Gastrocnemius medialis (tissue), 4 donors: Measurements from ENCODE around the gene DRC7. TPM values are rescaled to one million over a fixed set of nuclear protein-coding genes. Genes with fewer than 3 reads are reported as not detected.
"Not testable (repeated sequence)": the region's sequence is repeated elsewhere in the genome, so short reads cannot be mapped to it uniquely, and the experiment has no call there.

ENCODE experiments used
- ATAC-seq, 2 donors: fragments of 150-250 bp; one replicate each; pipeline ENCODE4 v1.9.1; 2016
- DNase-seq, 2 donors: peaks; one replicate each; pipeline ENCODE4 v3.0.0-alpha.2; 2019
- H3K27ac ChIP-seq, 4 donors: fragments of 200-600 bp; sonication (generic); 1 replicate in 1 of 4; 2 replicates in 3 of 4; pipeline ENCODE4 v1.5.1; 2016 to 2018; ENCODE audit warnings: mild to moderate bottlenecking in 2 of 4, moderate library complexity in 1 of 4
- H3K27me3 ChIP-seq, 3 donors: fragments of 200-600 bp; sonication (generic) in 2 of 3; 1 replicate in 1 of 3; 2 replicates in 2 of 3; pipeline versions ENCODE4 v1.5.1 to v1.6.0; 2016 to 2019; ENCODE audit warnings: mild to moderate bottlenecking in 1 of 3, moderate library complexity in 1 of 3
- H3K36me3 ChIP-seq, 2 donors: fragments of 200-600 bp; sonication (generic) in 1 of 2; one replicate each; pipeline ENCODE4 v1.5.1; 2017 to 2018
- H3K4me1 ChIP-seq, 2 donors: fragments of 200-600 bp; sonication (generic) in 1 of 2; one replicate each; pipeline ENCODE4 v1.5.1; 2016 to 2017; ENCODE audit warnings: mild to moderate bottlenecking in 2 of 2
- H3K4me3 ChIP-seq, 4 donors: fragments of 200-600 bp; sonication (generic) in 3 of 4; 1 replicate in 1 of 4; 2 replicates in 3 of 4; pipeline ENCODE4 v1.5.1; 2016 to 2019; ENCODE audit warnings: mild to moderate bottlenecking in 2 of 4
- H3K9me3 ChIP-seq, 3 donors: fragments of 200-600 bp; sonication (generic) in 2 of 3; 1 replicate in 1 of 3; 2 replicates in 2 of 3; pipeline ENCODE4 v1.5.1; 2016 to 2019
- POLR2A ChIP-seq, 2 donors: fragments of 450-650 bp; IDR thresholded peaks; one replicate each; pipeline ENCODE4 v1.6.1; 2017; ENCODE audit warnings: antibody characterized with exemption in 2 of 2, mild to moderate bottlenecking in 2 of 2, moderate library complexity in 2 of 2
- in situ Hi-C, 4 donors: fragments of 200-750 bp; cut with MboI; loops; one replicate each; pipeline versions ENCODE4 v1.15.0 to v1.8.0; 2017; ENCODE audit warnings: low sequenced_read_pairs in 4 of 4
- intact Hi-C: fragments of 100-400 bp; cut with DNase I; formaldehyde crosslinking; loops from one replicate; pipeline ENCODE4 v1.15.1; 2023; ENCODE audit warnings: low total_unique reads
- total RNA-seq, 4 donors: library from RNA; depleted of rRNA; stranded (reverse); fragments of >200 nt; gene quantifications; one replicate each; pipeline versions ENCODE4 v1.1.0 to v1.2.3, GENCODE V29; 2016
- TF ChIP-seq, protein P1 (sequence below), 5 experiments: fragments of 450-650 bp in 3 of 5; fragments of 200-600 bp in 2 of 5; sonication (generic) in 2 of 5; IDR thresholded peaks in 4 of 5; conservative IDR thresholded peaks in 1 of 5; 1 replicate in 4 of 5; 2 replicates in 1 of 5; pipeline ENCODE4 v1.5.1; 2016 to 2019; ENCODE audit warnings: antibody characterized with exemption in 5 of 5, mild to moderate bottlenecking in 3 of 5, moderate library complexity in 3 of 5

The DRC7 gene
- total RNA-seq, 4 donors from 2014 or later: not detected

- no peak for ATAC-seq
- intact Hi-C loops: no loop called here
- no peak for DNase-seq
- Histone ChIP-seq H3K4me3 (no peak overlapping the region), H3K27ac (no peak overlapping the region), H3K36me3 (no peaks in the 10 kb centered on the region), H3K27me3 (no peaks in the 10 kb centered on the region), H3K4me1 (no peaks in the 10 kb centered on the region), H3K9me3 (no peaks in the 10 kb centered on the region)
- in situ Hi-C loops: no loop called here
- TF ChIP-seq POLR2A (IDR thresholded peaks at IDR 0.05): no peak
- TF ChIP-seq, protein P1, sequence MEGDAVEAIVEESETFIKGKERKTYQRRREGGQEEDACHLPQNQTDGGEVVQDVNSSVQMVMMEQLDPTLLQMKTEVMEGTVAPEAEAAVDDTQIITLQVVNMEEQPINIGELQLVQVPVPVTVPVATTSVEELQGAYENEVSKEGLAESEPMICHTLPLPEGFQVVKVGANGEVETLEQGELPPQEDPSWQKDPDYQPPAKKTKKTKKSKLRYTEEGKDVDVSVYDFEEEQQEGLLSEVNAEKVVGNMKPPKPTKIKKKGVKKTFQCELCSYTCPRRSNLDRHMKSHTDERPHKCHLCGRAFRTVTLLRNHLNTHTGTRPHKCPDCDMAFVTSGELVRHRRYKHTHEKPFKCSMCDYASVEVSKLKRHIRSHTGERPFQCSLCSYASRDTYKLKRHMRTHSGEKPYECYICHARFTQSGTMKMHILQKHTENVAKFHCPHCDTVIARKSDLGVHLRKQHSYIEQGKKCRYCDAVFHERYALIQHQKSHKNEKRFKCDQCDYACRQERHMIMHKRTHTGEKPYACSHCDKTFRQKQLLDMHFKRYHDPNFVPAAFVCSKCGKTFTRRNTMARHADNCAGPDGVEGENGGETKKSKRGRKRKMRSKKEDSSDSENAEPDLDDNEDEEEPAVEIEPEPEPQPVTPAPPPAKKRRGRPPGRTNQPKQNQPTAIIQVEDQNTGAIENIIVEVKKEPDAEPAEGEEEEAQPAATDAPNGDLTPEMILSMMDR (IDR thresholded peaks at IDR 0.05 in 4 of 5, conservative IDR thresholded peaks at IDR 0.05 in 1 of 5): no peak
Observed at GRCh38 chr16:57668630-57669475, 25.8 kb upstream of the DRC7 start.

- TF ChIP-seq POLR2A (IDR thresholded peaks at IDR 0.05): no peak
- TF ChIP-seq, protein P1 (IDR thresholded peaks at IDR 0.05 in 4 of 5, conservative IDR thresholded peaks at IDR 0.05 in 1 of 5): no peak
- no peaks in the 10 kb centered on the region for H3K27me3 ChIP-seq
- no peaks in the 10 kb centered on the region for H3K9me3 ChIP-seq
- H3K27ac ChIP-seq: no peak overlapping the region
- no peaks in the 10 kb centered on the region for H3K36me3 ChIP-seq
- intact Hi-C loops: no loop called here
- in situ Hi-C loops: no loop called here
- ATAC-seq: no peak
- H3K4me3 ChIP-seq: no peak overlapping the region
- no peaks in the 10 kb centered on the region for H3K4me1 ChIP-seq
- DNase-seq: no peak
Observed at GRCh38 chr16:57669476-57670162, 25.0 kb upstream of the DRC7 start.

DNA sequence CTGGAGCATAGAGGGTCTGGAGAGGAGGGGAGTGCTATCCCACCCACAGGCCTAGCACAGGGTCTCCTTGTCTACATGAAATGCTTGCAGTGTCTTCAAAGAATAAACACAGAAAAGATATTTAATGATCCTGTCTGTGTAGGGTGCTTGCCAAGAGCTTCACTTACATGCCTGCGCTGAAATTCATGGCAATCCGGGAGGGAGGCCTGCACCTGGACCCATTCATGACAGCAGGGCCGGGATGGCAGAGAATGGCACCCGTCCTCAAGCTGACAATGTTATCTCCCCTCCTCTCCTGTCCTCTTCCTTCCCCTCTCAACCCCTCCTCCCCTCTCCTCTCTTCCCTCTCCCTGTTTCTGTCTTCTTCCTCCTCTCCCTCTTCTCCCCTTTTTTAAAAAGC lies 24.4 kb upstream of the DRC7 start:
- no peaks in the 10 kb centered on the region for H3K9me3 ChIP-seq
- H3K4me1 ChIP-seq: no peaks in the 10 kb centered on the region
- no peak overlapping the region for H3K27ac ChIP-seq
- TF ChIP-seq, protein P1 (IDR thresholded peaks at IDR 0.05 in 4 of 5, conservative IDR thresholded peaks at IDR 0.05 in 1 of 5): no peak
- TF ChIP-seq POLR2A (IDR thresholded peaks at IDR 0.05): no peak
- H3K27me3 ChIP-seq: no peaks in the 10 kb centered on the region
- in situ Hi-C loops: no loop called here
- no peak for DNase-seq
- intact Hi-C loops: no loop called here
- no peak overlapping the region for H3K4me3 ChIP-seq
- no peak for ATAC-seq
- no peaks in the 10 kb centered on the region for H3K36me3 ChIP-seq

DNA sequence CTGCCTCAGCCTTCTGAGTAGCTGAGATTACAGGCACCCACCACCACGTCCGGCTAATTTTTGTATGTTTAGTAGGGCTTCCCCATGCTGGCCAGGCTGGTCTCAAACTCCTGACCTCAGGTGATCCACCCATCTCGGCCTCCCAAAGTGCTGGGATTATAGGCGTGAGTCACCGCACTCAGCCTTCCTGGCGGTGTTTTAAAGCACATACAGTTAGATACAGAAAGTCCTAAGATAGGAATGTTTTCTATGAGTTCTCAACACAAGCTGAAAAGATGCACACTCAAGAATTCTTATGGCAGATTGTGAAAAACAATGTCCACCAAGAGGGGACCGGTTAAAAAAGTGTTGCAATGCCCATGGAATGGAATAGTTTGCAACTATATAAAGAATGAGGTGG lies 23.2 kb upstream of the DRC7 start:
- H3K4me1 ChIP-seq, ATAC-seq, H3K4me3 ChIP-seq, H3K27ac ChIP-seq, intact Hi-C loops, in situ Hi-C loops, H3K27me3 ChIP-seq, H3K9me3 ChIP-seq, DNase-seq, H3K36me3 ChIP-seq: not testable (repeated sequence)

GRCh38 chr16:57672416-57672815 lies 22.2 kb upstream of the DRC7 start:
- Histone ChIP-seq H3K4me1 (peaks cover 0 to 5% of the 10 kb centered on the region in 2 donors), H3K36me3 (no peaks in the 10 kb centered on the region), H3K4me3 (no peak overlapping the region), H3K27me3 (no peaks in the 10 kb centered on the region), H3K27ac (no peak overlapping the region), H3K9me3 (no peaks in the 10 kb centered on the region)
- no peak for DNase-seq
- in situ Hi-C loops: no loop called here
- TF ChIP-seq, protein P1 (IDR thresholded peaks at IDR 0.05 in 4 of 5, conservative IDR thresholded peaks at IDR 0.05 in 1 of 5): no peak
- TF ChIP-seq POLR2A (IDR thresholded peaks at IDR 0.05): no peak
- intact Hi-C loops: no loop called here
- no peak for ATAC-seq
